C4-2B (cell line): Measurements from ENCODE around the gene SH3RF3.

Source experiments
- H3K27ac ChIP-seq: fragments of 450-650 bp; 2 replicates; pipeline ENCODE4 v1.5.1; 2017
- CTCF ChIP-seq: fragments of 450-650 bp; conservative IDR thresholded peaks from 2 replicates; pipeline ENCODE4 v1.5.1; 2017; ENCODE audit warnings: mild to moderate bottlenecking
- ZFX ChIP-seq: fragments of 450-650 bp; IDR thresholded peaks from 2 replicates; pipeline ENCODE4 v1.6.1; 2017

The SH3RF3 gene

DNA sequence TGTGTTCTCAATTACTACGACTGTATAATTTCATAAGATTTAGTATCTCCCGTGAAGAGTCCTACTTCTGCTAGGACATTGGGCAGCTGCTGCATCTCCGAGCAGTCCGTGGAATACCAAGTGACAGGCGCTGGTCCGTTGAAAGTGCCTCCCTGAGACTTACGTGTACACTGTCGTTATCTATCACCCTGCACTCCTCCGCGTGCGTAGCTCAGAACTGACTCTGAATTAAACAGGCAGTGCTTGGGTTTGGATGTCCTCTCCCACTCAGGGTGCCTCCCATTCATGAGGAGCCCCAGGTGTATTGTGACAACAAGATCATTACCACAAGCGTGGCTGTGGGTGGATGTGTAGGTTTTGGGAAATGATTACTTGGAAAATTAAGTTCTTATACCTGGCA is 148.4 kb downstream of the SH3RF3 start:
- no peak overlapping the region for H3K27ac ChIP-seq
- no peak for TF ChIP-seq CTCF
- no peak for TF ChIP-seq ZFX

GRCh38 chr2:109279243-109279860 is 150.3 kb downstream of the SH3RF3 start:
- no peak overlapping the region for H3K27ac ChIP-seq
- TF ChIP-seq CTCF (no peak), ZFX (no peak)

DNA sequence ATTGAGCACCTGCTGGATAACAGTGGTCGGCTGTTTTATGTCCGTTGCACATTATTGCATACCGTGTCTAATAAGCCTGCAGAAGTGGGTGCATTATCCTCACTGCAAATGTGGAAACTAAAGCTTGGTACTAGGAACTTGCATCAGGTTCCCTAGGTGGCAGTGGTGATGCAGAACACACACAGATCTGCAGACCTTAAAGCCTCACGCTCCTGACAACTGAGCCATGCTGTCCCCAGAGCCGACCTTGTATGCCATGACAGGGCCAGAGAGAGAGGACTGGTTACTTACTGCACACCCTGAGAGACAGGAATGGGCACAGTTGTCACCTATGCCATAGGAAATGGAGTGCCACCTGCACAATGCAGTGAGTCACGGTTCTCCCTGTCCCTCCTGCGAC is 151.8 kb downstream of the SH3RF3 start:
- no peak for TF ChIP-seq CTCF
- no peak for TF ChIP-seq ZFX
- H3K27ac ChIP-seq, result no peak overlapping the region

DNA sequence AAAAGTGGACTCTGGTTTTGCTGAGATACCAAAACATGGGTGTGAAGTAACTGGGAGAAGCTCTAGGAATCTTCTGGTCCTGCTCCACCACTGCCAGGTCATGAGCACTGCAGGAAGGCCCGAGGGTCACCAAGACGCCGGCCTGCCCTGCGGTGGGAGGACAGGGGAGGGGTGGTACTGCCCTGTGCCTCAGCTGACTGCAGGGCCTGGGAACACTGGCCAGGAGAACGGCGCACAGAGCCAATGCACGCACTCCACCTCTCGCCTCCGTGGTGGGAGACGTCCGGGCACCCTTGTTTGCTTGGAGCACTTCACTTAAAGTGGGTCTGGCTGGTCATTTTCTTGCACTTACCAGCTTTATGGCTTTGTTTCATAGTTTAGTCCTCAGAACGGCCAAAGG is 153.4 kb downstream of the SH3RF3 start:
- no peak overlapping the region for H3K27ac ChIP-seq
- TF ChIP-seq CTCF, result no peak
- TF ChIP-seq ZFX, result no peak

DNA sequence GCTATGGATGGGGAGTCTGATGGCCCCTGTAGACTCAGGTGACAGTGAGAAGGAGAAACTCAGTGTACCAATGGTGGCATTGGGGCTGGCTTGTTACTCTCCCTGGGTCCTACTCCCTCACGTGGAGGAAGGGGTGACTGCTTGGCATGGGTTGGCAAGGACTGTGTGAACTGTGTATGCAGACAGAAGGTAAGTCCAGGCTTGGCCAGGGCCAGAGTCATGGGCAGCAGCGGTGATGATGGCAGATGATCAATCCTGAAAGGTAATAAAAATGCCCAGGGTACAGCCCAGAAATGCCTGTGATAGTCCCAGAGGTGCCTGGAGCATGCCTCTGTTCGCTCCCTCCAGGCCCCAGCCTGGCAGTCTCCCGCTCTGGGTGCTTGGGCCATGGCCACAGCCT is 153.9 kb downstream of the SH3RF3 start:
- no peak for TF ChIP-seq CTCF
- no peak for TF ChIP-seq ZFX

DNA sequence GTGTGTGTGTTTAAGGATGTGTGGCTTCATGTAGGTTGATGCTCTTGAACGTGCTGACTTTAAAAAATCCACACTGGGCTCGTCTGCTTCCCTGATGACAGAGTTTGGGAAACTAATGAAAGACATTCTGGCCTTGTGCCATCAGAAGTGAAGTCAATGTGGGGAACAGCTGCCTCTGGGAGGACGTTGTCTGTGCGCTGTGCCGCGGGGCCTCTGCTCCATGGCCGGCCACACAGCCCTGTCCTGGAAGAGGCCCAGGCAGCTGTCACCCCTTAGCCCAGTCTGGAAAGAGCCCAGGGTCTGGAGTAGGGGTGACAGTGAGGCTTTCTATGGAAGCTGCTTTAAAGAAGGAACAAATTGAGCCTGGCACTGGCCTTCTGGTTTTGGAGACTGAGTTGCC is 155.8 kb downstream of the SH3RF3 start:
- TF ChIP-seq ZFX (no peak), CTCF (no peak)
- no peak overlapping the region for H3K27ac ChIP-seq

More for the DNA sequence above, 153.9 kb downstream of the SH3RF3 start:
- H3K27ac ChIP-seq, result no peak overlapping the region

DNA sequence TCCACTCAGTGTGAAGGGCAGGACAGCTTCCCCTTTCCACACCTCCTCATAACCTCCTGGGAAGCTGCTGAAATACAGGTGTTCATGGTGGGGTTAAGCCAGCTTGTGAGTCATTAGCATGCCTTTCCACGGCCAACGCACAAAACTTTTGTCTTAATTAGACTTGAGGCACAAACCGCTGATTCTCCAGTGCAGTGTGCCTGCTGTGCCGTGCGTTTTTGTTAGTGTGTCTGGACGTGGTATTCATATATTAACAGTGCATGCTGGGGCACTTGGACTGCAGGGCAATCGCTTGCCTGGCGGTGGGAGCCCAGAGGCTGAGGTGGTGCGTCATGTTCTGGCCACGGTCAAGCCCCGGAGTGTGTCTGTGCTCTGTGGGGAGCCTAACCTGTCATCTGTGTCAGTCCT is 156.2 kb downstream of the SH3RF3 start:
- H3K27ac ChIP-seq, result no peak overlapping the region
- TF ChIP-seq CTCF (no peak), ZFX (no peak)
